Activated B cell treated with CpG ODN at 0.5 μM for 24 hours (primary cell): Measurements from ENCODE around the gene LAGE3. TPM values are rescaled to one million over a fixed set of nuclear protein-coding genes. Genes with fewer than 3 reads are reported as not detected.
A peak's percentile ranks its signal among the peaks of the same experiment; 100 is the strongest.

Experiments used
- ATAC-seq: fragments of 200-7000 bp; cut with Tn5 transposase; one replicate; pipeline ENCODE4 v1.10.0; 2021; ENCODE audit warnings: low read depth, mild to moderate bottlenecking, moderate library complexity
- CTCF ChIA-PET: fragments of 350-600 bp; sonication (Branson Sonifier 250); formaldehyde crosslinking; loops from one replicate; lab custom pipeline; 2021; ENCODE audit warnings: antibody characterized with exemption; lab: Charles Lee
- POLR2A ChIA-PET: fragments of 350-600 bp; sonication (Branson Sonifier 250); formaldehyde crosslinking; loops from one replicate; lab custom pipeline; 2021; ENCODE audit warnings: antibody characterized with exemption; lab: Charles Lee
- DNase-seq: peaks from one replicate; pipeline ENCODE4 v3.0.0; 2022
- H3K27ac Mint-ChIP-seq: one replicate; pipeline ENCODE4 v1.8.0; 2020; ENCODE audit warnings: mixed read lengths
- H3K27me3 Mint-ChIP-seq: one replicate; pipeline ENCODE4 v1.8.0; 2021; ENCODE audit warnings: mixed read lengths
- H3K36me3 Mint-ChIP-seq: one replicate; pipeline ENCODE4 v1.8.0; 2021; ENCODE audit warnings: low read depth, mixed read lengths
- H3K4me1 Mint-ChIP-seq: one replicate; pipeline ENCODE4 v1.8.0; 2021; ENCODE audit warnings: mixed read lengths
- H3K4me3 Mint-ChIP-seq: one replicate; pipeline ENCODE4 v1.8.0; 2020; ENCODE audit warnings: mild to moderate bottlenecking, mixed read lengths
- H3K9me3 Mint-ChIP-seq: one replicate; pipeline ENCODE4 v1.8.0; 2020; ENCODE audit warnings: mixed read lengths
- intact Hi-C: fragments of 100-400 bp; cut with micrococcal nuclease; formaldehyde crosslinking; loops from one replicate; pipeline ENCODE4 v1.15.1; 2024
- total RNA-seq: library from RNA; stranded (reverse); gene quantifications from 2 replicates; pipeline ENCODE4 v1.2.3, GENCODE V29; 2022
- TF ChIP-seq, protein P1 (sequence below): fragments of 200-600 bp; IDR thresholded peaks from one replicate; pipeline ENCODE4 v1.8.0; 2022; ENCODE audit warnings: antibody characterized with exemption, mild to moderate bottlenecking

LAGE3 gene
- total RNA-seq, 1 donor from 2014 or later, result 16.6 TPM

DNA sequence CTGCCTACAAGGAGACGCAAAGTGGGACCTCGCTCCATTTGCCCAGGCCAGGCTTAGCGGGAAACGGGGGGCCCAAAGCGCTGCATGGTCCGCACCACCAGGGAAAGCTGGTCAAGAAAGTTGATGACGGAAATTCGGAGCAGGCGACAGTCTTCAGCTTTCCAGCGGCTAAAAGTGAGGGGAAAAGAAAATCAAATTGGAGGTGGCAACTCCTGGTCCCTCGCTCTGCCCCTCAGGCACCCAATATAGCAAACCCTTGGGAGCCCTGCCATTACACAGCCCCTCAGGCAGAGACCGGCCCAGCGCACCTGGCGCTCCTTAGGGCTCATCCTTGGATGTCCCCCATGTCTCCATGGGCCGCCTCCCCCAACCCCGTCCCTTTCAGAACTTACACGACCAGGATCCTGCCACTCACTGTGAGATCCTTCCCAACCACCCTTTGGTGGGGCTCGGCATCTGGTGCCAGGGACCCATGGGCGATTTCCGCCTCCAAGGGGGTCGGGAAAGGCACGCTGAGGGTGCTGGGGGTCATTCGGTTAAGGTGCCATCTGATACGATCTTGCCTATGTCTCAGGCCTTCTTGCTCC lies 1.1 kb downstream of the LAGE3 start:
- Mint-ChIP-seq H3K4me3 (peak overlapping the region; percentile 80), H3K9me3 (no peaks in the 10 kb centered on the region), H3K27ac (peak overlapping the region; percentile 59), H3K27me3 (no peaks in the 10 kb centered on the region), H3K4me1 (peaks cover 22% of the 10 kb centered on the region), H3K36me3 (peaks cover 8% of the 10 kb centered on the region)
- ChIA-PET POLR2A (interaction anchor here (0.8 to 1.8 kb wide), 11 partner anchors 10 to 507 kb away, joined by 3 to 12 read pairs (median 3); partner anchors contain the start of genes HCFC1, PLXNA3, RPL10 and SLC10A3), CTCF (interaction anchor here (0.9 kb wide), 1 partner anchor 79 kb away, joined by 3 read pairs; no protein-coding TSS in a partner anchor)
- ATAC-seq (no peak), DNase-seq (no peak)
- TF ChIP-seq, protein P1, sequence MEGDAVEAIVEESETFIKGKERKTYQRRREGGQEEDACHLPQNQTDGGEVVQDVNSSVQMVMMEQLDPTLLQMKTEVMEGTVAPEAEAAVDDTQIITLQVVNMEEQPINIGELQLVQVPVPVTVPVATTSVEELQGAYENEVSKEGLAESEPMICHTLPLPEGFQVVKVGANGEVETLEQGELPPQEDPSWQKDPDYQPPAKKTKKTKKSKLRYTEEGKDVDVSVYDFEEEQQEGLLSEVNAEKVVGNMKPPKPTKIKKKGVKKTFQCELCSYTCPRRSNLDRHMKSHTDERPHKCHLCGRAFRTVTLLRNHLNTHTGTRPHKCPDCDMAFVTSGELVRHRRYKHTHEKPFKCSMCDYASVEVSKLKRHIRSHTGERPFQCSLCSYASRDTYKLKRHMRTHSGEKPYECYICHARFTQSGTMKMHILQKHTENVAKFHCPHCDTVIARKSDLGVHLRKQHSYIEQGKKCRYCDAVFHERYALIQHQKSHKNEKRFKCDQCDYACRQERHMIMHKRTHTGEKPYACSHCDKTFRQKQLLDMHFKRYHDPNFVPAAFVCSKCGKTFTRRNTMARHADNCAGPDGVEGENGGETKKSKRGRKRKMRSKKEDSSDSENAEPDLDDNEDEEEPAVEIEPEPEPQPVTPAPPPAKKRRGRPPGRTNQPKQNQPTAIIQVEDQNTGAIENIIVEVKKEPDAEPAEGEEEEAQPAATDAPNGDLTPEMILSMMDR, result no peak
- intact Hi-C loops, result loop anchor here (1.0 to 5.0 kb wide), 4 partner anchors 21 to 81 kb away; partner anchors contain the start of genes FAM3A, GDI1 and RPL10

DNA sequence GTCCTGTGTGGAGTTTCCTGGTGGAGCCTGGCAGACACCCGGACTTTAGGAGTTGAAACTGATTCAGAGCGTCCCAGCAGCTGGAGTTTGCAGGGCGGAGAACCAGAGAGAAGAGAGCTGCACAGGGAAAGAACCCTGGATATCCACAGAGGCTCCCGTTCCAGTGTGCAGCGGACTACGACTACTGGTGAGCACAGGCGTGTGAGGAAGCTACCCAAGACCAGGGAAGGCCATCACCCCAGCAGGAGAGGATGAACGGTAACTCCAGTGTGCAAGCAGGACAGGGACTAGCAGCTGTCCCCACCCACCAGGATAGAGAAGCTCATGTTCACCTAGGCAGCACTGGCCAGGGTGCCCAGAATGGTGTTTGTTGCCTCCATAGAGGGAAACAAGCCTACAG lies 2.3 kb downstream of the LAGE3 start:
- no peaks in the 10 kb centered on the region for H3K27me3 Mint-ChIP-seq
- TF ChIP-seq, protein P1, result no peak
- H3K4me1 Mint-ChIP-seq, result peaks cover 18% of the 10 kb centered on the region
- peaks cover 16% of the 10 kb centered on the region for H3K36me3 Mint-ChIP-seq
- H3K27ac Mint-ChIP-seq, result no peak overlapping the region
- POLR2A ChIA-PET, result interaction anchor here (0.7 to 0.9 kb wide), 3 partner anchors 14 to 49 kb away, joined by 3 to 4 read pairs (median 3); no protein-coding TSS in a partner anchor
- intact Hi-C loops, result loop anchor here (5.0 kb wide), 1 partner anchor 80 kb away; the partner anchor contains the start of gene RPL10
- no peak overlapping the region for H3K4me3 Mint-ChIP-seq
- DNase-seq (no peak), ATAC-seq (no peak)
- no peaks in the 10 kb centered on the region for H3K9me3 Mint-ChIP-seq
- CTCF ChIA-PET, result interaction anchor here (0.9 kb wide), 1 partner anchor 78 kb away, joined by 3 read pairs; no protein-coding TSS in a partner anchor

DNA sequence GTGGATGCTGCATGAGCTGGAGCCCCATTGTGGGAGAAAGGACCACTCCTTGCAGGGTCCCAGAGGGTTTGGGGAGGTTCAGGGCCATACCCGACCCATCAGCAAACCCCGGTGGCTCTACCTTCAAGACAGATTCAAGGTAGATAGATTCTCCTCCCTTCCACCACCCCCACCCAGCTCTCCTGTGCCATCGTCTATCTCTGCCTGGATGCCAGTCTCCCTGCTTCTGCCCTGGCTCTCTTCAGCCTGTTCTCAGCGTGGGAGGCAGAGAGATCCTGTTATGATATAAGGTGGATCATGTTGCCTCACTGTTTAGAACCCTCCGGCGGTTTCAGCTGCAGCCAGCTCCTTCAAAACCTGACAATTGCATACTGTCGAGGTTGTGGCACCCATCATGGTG lies 5.4 kb downstream of the LAGE3 start:
- ChIA-PET POLR2A (interaction anchor here (0.8 kb wide), 1 partner anchor 62 kb away, joined by 3 read pairs; no protein-coding TSS in a partner anchor), CTCF (no interaction called here)
- Mint-ChIP-seq H3K36me3 (peaks cover 37% of the 10 kb centered on the region), H3K4me1 (peaks cover 7% of the 10 kb centered on the region), H3K27me3 (no peaks in the 10 kb centered on the region), H3K9me3 (no peaks in the 10 kb centered on the region), H3K4me3 (no peak overlapping the region), H3K27ac (no peak overlapping the region)
- ATAC-seq (no peak), DNase-seq (no peak)
- TF ChIP-seq, protein P1, result no peak
- intact Hi-C loops, result no loop called here

DNA sequence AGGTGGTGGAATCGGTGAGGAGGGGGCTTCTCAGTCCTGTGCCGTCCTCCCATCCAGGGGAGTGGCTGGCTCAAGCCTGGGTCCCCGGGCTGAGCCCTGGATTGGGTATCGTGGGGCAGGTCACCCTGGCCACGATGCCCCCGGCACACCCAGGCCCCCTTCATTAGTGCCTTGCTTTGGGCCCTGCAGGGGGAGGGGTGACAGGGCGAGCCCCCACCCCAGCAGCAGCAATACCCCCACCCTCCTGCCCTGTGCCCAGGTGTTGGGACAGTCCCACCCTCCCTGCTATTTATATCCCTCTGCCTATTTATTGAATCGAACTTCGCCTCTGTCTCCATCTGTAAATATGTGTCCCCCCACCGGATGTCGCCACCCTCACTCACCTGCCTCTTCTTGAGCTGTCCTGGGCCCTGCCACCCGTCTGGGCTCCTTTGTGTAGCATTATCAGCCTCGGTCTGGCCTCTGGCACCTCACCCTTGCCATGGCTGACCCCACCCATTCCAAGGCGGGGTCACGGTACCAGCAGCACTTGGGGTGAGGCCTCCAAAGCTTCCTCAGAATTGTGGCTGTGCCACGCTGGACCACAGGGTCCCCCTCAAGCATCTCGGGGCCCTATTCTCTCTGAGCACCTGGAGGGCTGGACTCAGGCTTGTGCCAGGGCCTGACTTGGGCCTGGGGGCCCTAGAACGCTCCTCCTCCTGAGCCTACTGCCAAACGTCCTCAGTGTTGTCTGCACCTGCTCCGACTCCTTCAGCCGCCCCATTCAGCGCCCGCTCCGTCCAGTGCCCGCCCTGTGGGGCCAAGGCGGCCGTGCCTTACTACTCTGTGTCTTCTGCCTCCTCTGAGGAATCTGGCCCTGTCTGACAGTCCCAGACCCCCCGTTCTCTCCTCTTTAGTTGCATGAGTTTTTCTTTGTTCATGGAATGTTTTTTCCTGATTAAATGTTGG lies 6.1 kb downstream of the LAGE3 start:
- ATAC-seq (no peak), DNase-seq (no peak)
- ChIA-PET CTCF (no interaction called here), POLR2A (interaction anchor here (0.8 kb wide), 1 partner anchor 61 kb away, joined by 3 read pairs; no protein-coding TSS in a partner anchor)
- H3K27me3 Mint-ChIP-seq, result no peaks in the 10 kb centered on the region
- peaks cover 44% of the 10 kb centered on the region for H3K36me3 Mint-ChIP-seq
- no peak overlapping the region for H3K27ac Mint-ChIP-seq
- H3K4me3 Mint-ChIP-seq, result no peak overlapping the region
- intact Hi-C loops, result no loop called here
- no peaks in the 10 kb centered on the region for H3K9me3 Mint-ChIP-seq
- H3K4me1 Mint-ChIP-seq, result peaks cover 4% of the 10 kb centered on the region
- TF ChIP-seq, protein P1, result no peak
